Body of pancreas (tissue), 4 donors: ENCODE measurements around the gene GNMT.

Experiments used
- POLR2A ChIP-seq, 3 donors: fragments of 450-650 bp; IDR thresholded peaks; one replicate each; pipeline ENCODE4 v1.6.1; 2016; ENCODE audit warnings: antibody characterized with exemption in 3 of 3, mild to moderate bottlenecking in 2 of 3
- TF ChIP-seq, protein P1 (sequence below), 7 experiments: fragments of 450-650 bp in 4 of 7; fragments of 200-600 bp in 3 of 7; sonication (generic) in 3 of 7; IDR thresholded peaks; one replicate each; pipeline ENCODE4 v1.5.1; 2016 to 2019; ENCODE audit warnings: antibody characterized with exemption in 7 of 7

DNA sequence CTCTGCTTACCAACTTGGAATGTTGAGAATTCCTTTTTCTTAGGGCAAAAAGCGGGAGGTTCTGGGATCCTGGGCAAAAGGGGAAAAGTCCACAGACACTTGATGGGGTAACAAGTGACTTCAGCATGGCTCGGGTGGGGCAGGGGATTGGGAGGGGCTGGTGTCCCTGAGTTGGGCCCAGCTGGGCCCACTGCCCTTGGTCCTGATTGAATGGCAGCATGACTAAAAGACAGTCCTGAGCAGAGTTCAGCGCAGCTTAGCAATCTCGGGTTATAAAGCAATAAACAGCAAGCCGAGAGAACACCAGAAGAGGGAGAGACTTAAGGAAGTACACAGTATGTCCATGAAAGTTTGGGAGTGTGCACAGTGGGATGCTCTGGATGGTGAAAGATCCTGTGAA, 29.4 kb downstream of the GNMT start:
- TF ChIP-seq, protein P1, sequence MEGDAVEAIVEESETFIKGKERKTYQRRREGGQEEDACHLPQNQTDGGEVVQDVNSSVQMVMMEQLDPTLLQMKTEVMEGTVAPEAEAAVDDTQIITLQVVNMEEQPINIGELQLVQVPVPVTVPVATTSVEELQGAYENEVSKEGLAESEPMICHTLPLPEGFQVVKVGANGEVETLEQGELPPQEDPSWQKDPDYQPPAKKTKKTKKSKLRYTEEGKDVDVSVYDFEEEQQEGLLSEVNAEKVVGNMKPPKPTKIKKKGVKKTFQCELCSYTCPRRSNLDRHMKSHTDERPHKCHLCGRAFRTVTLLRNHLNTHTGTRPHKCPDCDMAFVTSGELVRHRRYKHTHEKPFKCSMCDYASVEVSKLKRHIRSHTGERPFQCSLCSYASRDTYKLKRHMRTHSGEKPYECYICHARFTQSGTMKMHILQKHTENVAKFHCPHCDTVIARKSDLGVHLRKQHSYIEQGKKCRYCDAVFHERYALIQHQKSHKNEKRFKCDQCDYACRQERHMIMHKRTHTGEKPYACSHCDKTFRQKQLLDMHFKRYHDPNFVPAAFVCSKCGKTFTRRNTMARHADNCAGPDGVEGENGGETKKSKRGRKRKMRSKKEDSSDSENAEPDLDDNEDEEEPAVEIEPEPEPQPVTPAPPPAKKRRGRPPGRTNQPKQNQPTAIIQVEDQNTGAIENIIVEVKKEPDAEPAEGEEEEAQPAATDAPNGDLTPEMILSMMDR (IDR thresholded peaks at IDR 0.05), result no peak
- no peak for TF ChIP-seq POLR2A (IDR thresholded peaks at IDR 0.05)
